Endothelial cell (in vitro differentiated cells): ENCODE measurements around the gene MXRA8. TPM values are rescaled to one million over a fixed set of nuclear protein-coding genes. Genes with fewer than 3 reads are reported as not detected.
"Not testable (repeated sequence)": the region's sequence is repeated elsewhere in the genome, so short reads cannot be mapped to it uniquely, and the experiment has no call there.

ENCODE experiments used
- DNase-seq: peaks from one replicate; pipeline ENCODE4 v3.0.0; 2021; ENCODE audit warnings: low spot score
- H3K27ac Mint-ChIP-seq: one replicate; pipeline ENCODE4 v1.8.0; 2021; ENCODE audit warnings: mixed read lengths, inconsistent platforms; ENCODE audit not compliant: unreplicated experiment
- H3K27me3 Mint-ChIP-seq: one replicate; pipeline ENCODE4 v1.8.0; 2021; ENCODE audit warnings: mild to moderate bottlenecking, moderate library complexity, mixed read lengths, inconsistent platforms; ENCODE audit not compliant: unreplicated experiment
- H3K36me3 Mint-ChIP-seq: one replicate; pipeline ENCODE4 v1.8.0; 2021; ENCODE audit warnings: mild to moderate bottlenecking, low read depth, mixed read lengths, inconsistent platforms; ENCODE audit not compliant: unreplicated experiment
- H3K4me1 Mint-ChIP-seq: one replicate; pipeline ENCODE4 v1.8.0; 2021; ENCODE audit warnings: mild to moderate bottlenecking, mixed read lengths, inconsistent platforms; ENCODE audit not compliant: unreplicated experiment
- H3K4me3 Mint-ChIP-seq: one replicate; pipeline ENCODE4 v1.8.0; 2021; ENCODE audit warnings: mild to moderate bottlenecking, mixed read lengths, inconsistent platforms; ENCODE audit not compliant: unreplicated experiment
- H3K9me3 Mint-ChIP-seq: one replicate; pipeline ENCODE4 v1.8.0; 2021; ENCODE audit warnings: mixed read lengths, inconsistent platforms; ENCODE audit not compliant: unreplicated experiment
- CTCF ChIP-seq: fragments of 200-600 bp; sonication (generic); IDR thresholded peaks from one replicate; pipeline ENCODE4 v1.5.0; 2021; ENCODE audit warnings: antibody characterized with exemption; ENCODE audit not compliant: unreplicated experiment
- total RNA-seq: library from RNA; stranded (reverse); fragmentation: NEBNext Ultra II Directional; extraction: Animal tissue kit (Norgen Biotek cat#: 25700); gene quantifications from one replicate; pipeline ENCODE4 v1.2.1, GENCODE V29; 2021; ENCODE audit not compliant: unreplicated experiment

MXRA8 gene
- total RNA-seq, 1 donor from 2014 or later = 0.64 TPM

GRCh38 chr1:1403653-1404052 is 45.3 kb upstream of the MXRA8 start:
- no peak for TF ChIP-seq CTCF
- H3K36me3 Mint-ChIP-seq = peaks cover 36% of the 10 kb centered on the region
- H3K9me3 Mint-ChIP-seq = no peaks in the 10 kb centered on the region
- H3K4me1 Mint-ChIP-seq = peaks cover 27% of the 10 kb centered on the region
- H3K27ac Mint-ChIP-seq = peak overlapping the region; percentile 53
- H3K4me3 Mint-ChIP-seq = peak overlapping the region; percentile 13
- no peak for DNase-seq
- peaks cover 18% of the 10 kb centered on the region for H3K27me3 Mint-ChIP-seq

- not testable (repeated sequence) for DNase-seq, H3K9me3 Mint-ChIP-seq, H3K4me3 Mint-ChIP-seq, H3K27ac Mint-ChIP-seq
- peaks cover 39% of the 10 kb centered on the region for H3K36me3 Mint-ChIP-seq
- peaks cover 33% of the 10 kb centered on the region for H3K4me1 Mint-ChIP-seq
- peaks cover 18% of the 10 kb centered on the region for H3K27me3 Mint-ChIP-seq
Measured at GRCh38 chr1:1402901-1403392, 44.6 kb upstream of the MXRA8 start.

GRCh38 chr1:1402072-1402900 is 43.9 kb upstream of the MXRA8 start:
- H3K36me3 Mint-ChIP-seq = peaks cover 39% of the 10 kb centered on the region

GRCh38 chr1:1401457-1402010 is 43.2 kb upstream of the MXRA8 start:
- Mint-ChIP-seq H3K4me1 (peaks cover 35% of the 10 kb centered on the region), H3K27me3 (peaks cover 18% of the 10 kb centered on the region), H3K36me3 (peaks cover 39% of the 10 kb centered on the region)

More at GRCh38 chr1:1402072-1402900, 43.9 kb upstream of the MXRA8 start:
- DNase-seq = peak; percentile 64
- Mint-ChIP-seq H3K4me3 (peak overlapping the region; percentile 84), H3K4me1 (peaks cover 35% of the 10 kb centered on the region), H3K9me3 (no peaks in the 10 kb centered on the region), H3K27ac (peak overlapping the region; percentile 74), H3K27me3 (peaks cover 18% of the 10 kb centered on the region)
- TF ChIP-seq CTCF = no peak

More at GRCh38 chr1:1401457-1402010, 43.2 kb upstream of the MXRA8 start:
- H3K4me3 Mint-ChIP-seq = peak overlapping the region; percentile 84
- peak overlapping the region; percentile 74 for H3K27ac Mint-ChIP-seq
- DNase-seq = no peak
- no peak for TF ChIP-seq CTCF
- no peaks in the 10 kb centered on the region for H3K9me3 Mint-ChIP-seq
